ENCODE measurements around the gene DDX51. TPM values are rescaled to one million over a fixed set of nuclear protein-coding genes. Genes with fewer than 3 reads are reported as not detected.

Gene DDX51
- total and polyA plus RNA-seq, 4 donors = 2.5 to 7.5 (median 5.5) TPM

- 91% methylated on average over 15 of the region's 15 CpGs for WGBS
- peaks cover 6 to 35% (median 12%) of the 10 kb centered on the region in 4 donors for H3K36me3 ChIP-seq (ENCODE audit: control insufficient read depth in 4 of 4, insufficient read depth in 3 of 4, low read depth in 1 of 4, low read length in 3 of 4)
- no peak for DNase-seq (ENCODE audit: low spot score)
Observed at GRCh38 chr12:132140501-132140900, 3.6 kb downstream of the DDX51 start.

More at GRCh38 chr12:132140501-132140900, 3.6 kb downstream of the DDX51 start:
- Histone ChIP-seq H3K9me3 (ENCODE audit: control insufficient read depth in 4 of 4, low read length in 3 of 4) (no peaks in the 10 kb centered on the region), H3K27me3 (ENCODE audit: control insufficient read depth in 4 of 4, insufficient read depth in 4 of 4, low read length in 3 of 4) (no peaks in the 10 kb centered on the region), H3K9ac (ENCODE audit: low read depth in 1 of 2, low read length in 2 of 2) (no peak overlapping the region), H3K4me3 (ENCODE audit: low read depth in 1 of 3, low read length in 3 of 3) (no peak overlapping the region), H3K27ac (ENCODE audit: low read depth in 1 of 2, low read length in 2 of 2) (no peak overlapping the region), H3K4me1 (ENCODE audit: control insufficient read depth in 4 of 4, insufficient read depth in 4 of 4, low read length in 3 of 4) (peaks cover 5 to 23% (median 19%) of the 10 kb centered on the region in 4 donors)
- no peak for TF ChIP-seq SP1 (IDR thresholded peaks at IDR 0.05)
- TF ChIP-seq RAD21 (IDR thresholded peaks at IDR 0.05) = no peak
- TF ChIP-seq NR2F2 (IDR thresholded peaks at IDR 0.05) = no peak
- no peak for TF ChIP-seq EGR1 (IDR thresholded peaks at IDR 0.05; ENCODE audit: low read depth in 2 of 2)
- no peak for TF ChIP-seq TAF1 (conservative IDR thresholded peaks at IDR 0.05)
- no peak for TF ChIP-seq ATF3 (IDR thresholded peaks at IDR 0.05)
- no peak for TF ChIP-seq HNF4G (IDR thresholded peaks at IDR 0.05)
- TF ChIP-seq GABPA (IDR thresholded peaks at IDR 0.05 in 1 of 2, conservative IDR thresholded peaks at IDR 0.05 in 1 of 2) = no peak
- no peak for TF ChIP-seq REST (IDR thresholded peaks at IDR 0.05)
- no peak for TF ChIP-seq ZBTB33 (IDR thresholded peaks at IDR 0.05)
- TF ChIP-seq CTCF (IDR thresholded peaks at IDR 0.05; ENCODE audit: low read depth, low read length, missing input control) = no peak
- no peak for TF ChIP-seq FOXA2 (IDR thresholded peaks at IDR 0.05)
- no peak for TF ChIP-seq RXRA (IDR thresholded peaks at IDR 0.05)

Measured in liver (tissue), 9 donors.